ENCODE data around the gene SERPINH1.

SERPINH1 gene

GRCh38 chr11:75536786-75537641 lies 25.0 kb upstream of the SERPINH1 start:
- no peak overlapping the region for H3K9ac ChIP-seq (ENCODE audit: low read length)
- no peaks in the 10 kb centered on the region for H3K9me3 ChIP-seq (ENCODE audit: control insufficient read depth, low read length)
- peaks cover 16% of the 10 kb centered on the region for H3K4me1 ChIP-seq (ENCODE audit: control insufficient read depth, insufficient read depth, low read length)
- no peaks in the 10 kb centered on the region for H3K36me3 ChIP-seq (ENCODE audit: control insufficient read depth, insufficient read depth, low read length)
- no peaks in the 10 kb centered on the region for H3K27me3 ChIP-seq (ENCODE audit: control insufficient read depth, insufficient read depth, low read length)
- H3K4me3 ChIP-seq (ENCODE audit: low read length): no peak overlapping the region

GRCh38 chr11:75537740-75538139 lies 24.3 kb upstream of the SERPINH1 start:
- H3K4me3 ChIP-seq (ENCODE audit: low read length): no peak overlapping the region
- H3K9me3 ChIP-seq (ENCODE audit: control insufficient read depth, low read length): no peaks in the 10 kb centered on the region

DNA sequence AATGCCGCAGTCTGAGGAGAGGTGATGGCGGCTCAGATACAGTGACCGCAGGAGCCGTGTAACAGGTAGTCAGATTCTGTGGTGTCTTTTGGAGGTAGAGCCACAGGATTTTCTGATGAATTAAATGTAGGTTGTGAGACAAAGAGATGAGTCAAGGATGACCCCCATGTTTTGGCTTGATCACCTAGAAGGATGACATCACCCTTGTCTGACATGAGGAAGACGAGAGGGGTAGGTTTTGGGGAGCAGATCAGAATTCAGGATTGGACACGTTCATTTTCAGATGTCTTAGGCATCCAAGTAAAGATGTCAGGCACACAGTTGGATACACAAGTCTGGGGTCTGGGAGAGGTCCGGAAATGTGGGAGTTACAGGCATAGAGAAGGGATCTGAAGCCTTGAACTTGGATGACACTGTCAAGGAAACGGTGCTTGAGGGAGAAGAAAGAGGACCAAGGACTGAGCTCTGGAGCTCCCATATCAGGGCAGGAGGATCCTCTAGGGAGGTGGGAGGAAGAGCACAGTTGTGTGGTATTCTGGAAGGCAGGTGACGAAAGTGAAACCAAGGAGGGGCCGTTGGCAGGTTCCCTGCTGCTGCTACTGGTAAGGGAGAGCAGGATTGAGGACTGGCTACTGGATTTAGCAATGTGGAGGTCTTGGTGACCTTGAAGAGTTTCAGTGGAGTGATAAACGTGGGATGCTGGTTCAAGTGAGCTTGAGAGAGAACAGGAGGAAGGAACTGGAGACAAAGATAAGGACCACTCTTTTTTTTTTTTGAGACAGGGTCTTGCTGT lies 23.7 kb upstream of the SERPINH1 start:
- Histone ChIP-seq H3K27me3 (ENCODE audit: control insufficient read depth, insufficient read depth, low read length) (no peaks in the 10 kb centered on the region), H3K36me3 (ENCODE audit: control insufficient read depth, insufficient read depth, low read length) (no peaks in the 10 kb centered on the region), H3K4me3 (ENCODE audit: low read length) (no peak overlapping the region), H3K9ac (ENCODE audit: low read length) (no peak overlapping the region), H3K4me1 (ENCODE audit: control insufficient read depth, insufficient read depth, low read length) (peaks cover 12% of the 10 kb centered on the region), H3K9me3 (ENCODE audit: control insufficient read depth, low read length) (no peaks in the 10 kb centered on the region)

More at GRCh38 chr11:75537740-75538139, 24.3 kb upstream of the SERPINH1 start:
- H3K9ac ChIP-seq (ENCODE audit: low read length): no peak overlapping the region
- H3K4me1 ChIP-seq (ENCODE audit: control insufficient read depth, insufficient read depth, low read length): peaks cover 12% of the 10 kb centered on the region
- H3K27me3 ChIP-seq (ENCODE audit: control insufficient read depth, insufficient read depth, low read length): no peaks in the 10 kb centered on the region
- H3K36me3 ChIP-seq (ENCODE audit: control insufficient read depth, insufficient read depth, low read length): no peaks in the 10 kb centered on the region

GRCh38 chr11:75539459-75540334 lies 22.4 kb upstream of the SERPINH1 start:
- Histone ChIP-seq H3K9ac (ENCODE audit: low read length) (no peak overlapping the region), H3K36me3 (ENCODE audit: control insufficient read depth, insufficient read depth, low read length) (no peaks in the 10 kb centered on the region), H3K4me3 (ENCODE audit: low read length) (no peak overlapping the region), H3K4me1 (ENCODE audit: control insufficient read depth, insufficient read depth, low read length) (peaks cover under 1% of the 10 kb centered on the region), H3K27me3 (ENCODE audit: control insufficient read depth, insufficient read depth, low read length) (no peaks in the 10 kb centered on the region), H3K9me3 (ENCODE audit: control insufficient read depth, low read length) (no peaks in the 10 kb centered on the region)

- Histone ChIP-seq H3K27me3 (ENCODE audit: control insufficient read depth, insufficient read depth, low read length) (peaks cover 3% of the 10 kb centered on the region), H3K36me3 (ENCODE audit: control insufficient read depth, insufficient read depth, low read length) (no peaks in the 10 kb centered on the region), H3K4me3 (ENCODE audit: low read length) (no peak overlapping the region), H3K4me1 (ENCODE audit: control insufficient read depth, insufficient read depth, low read length) (no peaks in the 10 kb centered on the region), H3K9me3 (ENCODE audit: control insufficient read depth, low read length) (no peaks in the 10 kb centered on the region), H3K9ac (ENCODE audit: low read length) (no peak overlapping the region)
Measured at GRCh38 chr11:75541193-75542087, 20.6 kb upstream of the SERPINH1 start.

DNA sequence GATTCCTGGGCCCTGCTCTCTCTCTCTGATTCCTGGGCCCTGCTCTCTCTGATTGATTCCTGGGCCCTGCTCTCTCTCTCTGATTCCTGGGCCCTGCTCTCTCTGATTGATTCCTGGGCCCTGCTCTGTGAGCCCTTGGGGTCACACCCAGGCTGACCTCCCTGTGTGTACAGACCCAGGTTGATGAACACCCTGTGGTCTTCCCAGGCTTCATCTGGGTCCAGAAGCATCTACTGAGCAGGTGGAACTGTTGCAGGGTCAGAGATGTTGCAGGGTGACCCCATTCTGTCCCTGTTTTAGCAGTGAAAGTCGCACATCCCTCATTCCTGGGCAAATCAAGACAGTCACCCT lies 20.0 kb upstream of the SERPINH1 start:
- H3K9ac ChIP-seq (ENCODE audit: low read length): no peak overlapping the region
- no peaks in the 10 kb centered on the region for H3K4me1 ChIP-seq (ENCODE audit: control insufficient read depth, insufficient read depth, low read length)
- peaks cover 3% of the 10 kb centered on the region for H3K27me3 ChIP-seq (ENCODE audit: control insufficient read depth, insufficient read depth, low read length)
- no peak overlapping the region for H3K4me3 ChIP-seq (ENCODE audit: low read length)
- no peaks in the 10 kb centered on the region for H3K9me3 ChIP-seq (ENCODE audit: control insufficient read depth, low read length)
- no peaks in the 10 kb centered on the region for H3K36me3 ChIP-seq (ENCODE audit: control insufficient read depth, insufficient read depth, low read length)

- H3K4me1 ChIP-seq (ENCODE audit: control insufficient read depth, insufficient read depth, low read length): no peaks in the 10 kb centered on the region
- H3K9ac ChIP-seq (ENCODE audit: low read length): no peak overlapping the region
- H3K9me3 ChIP-seq (ENCODE audit: control insufficient read depth, low read length): no peaks in the 10 kb centered on the region
- H3K36me3 ChIP-seq (ENCODE audit: control insufficient read depth, insufficient read depth, low read length): no peaks in the 10 kb centered on the region
- peaks cover 3% of the 10 kb centered on the region for H3K27me3 ChIP-seq (ENCODE audit: control insufficient read depth, insufficient read depth, low read length)
- H3K4me3 ChIP-seq (ENCODE audit: low read length): no peak overlapping the region
Measured at GRCh38 chr11:75543806-75544205, 18.2 kb upstream of the SERPINH1 start.

DNA sequence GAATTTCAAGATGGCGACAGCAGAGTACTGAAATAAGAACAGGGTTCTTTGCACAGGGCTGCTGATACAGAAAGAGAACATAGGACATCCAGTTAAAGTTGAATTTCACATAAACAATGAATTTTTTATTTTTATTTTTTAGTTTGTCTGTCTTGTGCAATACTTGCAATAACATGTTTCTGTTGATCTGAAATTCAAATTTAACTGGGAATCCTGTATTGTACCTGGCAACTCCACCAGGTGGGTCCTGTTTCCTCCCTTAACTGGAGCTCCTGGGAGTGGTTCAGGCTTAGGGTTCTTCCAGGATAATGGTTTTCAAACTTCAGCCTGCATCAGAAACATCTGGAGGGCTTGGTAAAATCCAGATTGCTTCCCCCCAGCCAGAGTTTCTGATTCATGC lies 14.9 kb upstream of the SERPINH1 start:
- H3K9me3 ChIP-seq (ENCODE audit: control insufficient read depth, low read length): no peaks in the 10 kb centered on the region
- H3K4me1 ChIP-seq (ENCODE audit: control insufficient read depth, insufficient read depth, low read length): no peaks in the 10 kb centered on the region
- peaks cover 3% of the 10 kb centered on the region for H3K27me3 ChIP-seq (ENCODE audit: control insufficient read depth, insufficient read depth, low read length)
- H3K4me3 ChIP-seq (ENCODE audit: low read length): no peak overlapping the region
- no peaks in the 10 kb centered on the region for H3K36me3 ChIP-seq (ENCODE audit: control insufficient read depth, insufficient read depth, low read length)
- no peak overlapping the region for H3K9ac ChIP-seq (ENCODE audit: low read length)

DNA sequence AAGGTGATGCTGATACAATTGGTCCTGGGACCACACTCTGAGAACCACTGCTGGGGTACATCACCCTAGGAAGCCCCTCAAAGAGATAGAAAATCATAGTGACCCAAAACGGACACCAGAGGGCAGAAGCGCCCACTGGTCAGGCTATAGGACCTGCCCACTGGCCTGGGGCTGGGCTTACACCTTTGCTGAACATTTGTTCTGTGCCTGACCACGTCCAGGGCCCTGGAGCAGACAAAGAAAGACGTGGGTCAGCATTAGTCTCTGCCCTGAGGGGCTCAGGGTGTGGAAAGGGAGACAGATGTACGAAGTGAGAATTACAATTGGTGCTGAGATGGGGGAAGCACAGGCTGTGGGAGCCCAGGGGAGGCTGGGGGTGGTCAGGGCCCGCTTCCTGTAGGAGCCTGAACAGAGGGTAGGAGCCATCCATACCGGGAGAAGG lies 14.4 kb upstream of the SERPINH1 start:
- H3K4me1 ChIP-seq (ENCODE audit: control insufficient read depth, insufficient read depth, low read length): no peaks in the 10 kb centered on the region
- peaks cover 3% of the 10 kb centered on the region for H3K27me3 ChIP-seq (ENCODE audit: control insufficient read depth, insufficient read depth, low read length)
- no peaks in the 10 kb centered on the region for H3K36me3 ChIP-seq (ENCODE audit: control insufficient read depth, insufficient read depth, low read length)
- H3K4me3 ChIP-seq (ENCODE audit: low read length): no peak overlapping the region
- H3K9me3 ChIP-seq (ENCODE audit: control insufficient read depth, low read length): no peaks in the 10 kb centered on the region
- no peak overlapping the region for H3K9ac ChIP-seq (ENCODE audit: low read length)

GRCh38 chr11:75548595-75549272 lies 13.3 kb upstream of the SERPINH1 start:
- no peak overlapping the region for H3K4me3 ChIP-seq (ENCODE audit: low read length)
- H3K9me3 ChIP-seq (ENCODE audit: control insufficient read depth, low read length): no peaks in the 10 kb centered on the region
- no peaks in the 10 kb centered on the region for H3K36me3 ChIP-seq (ENCODE audit: control insufficient read depth, insufficient read depth, low read length)
- peaks cover 3% of the 10 kb centered on the region for H3K27me3 ChIP-seq (ENCODE audit: control insufficient read depth, insufficient read depth, low read length)
- no peak overlapping the region for H3K9ac ChIP-seq (ENCODE audit: low read length)
- H3K4me1 ChIP-seq (ENCODE audit: control insufficient read depth, insufficient read depth, low read length): no peaks in the 10 kb centered on the region

Data from mucosa of stomach (tissue), 1 donor.